Esophagus squamous epithelium (tissue), 5 donors: Measurements from ENCODE around the gene MYOCOS. TPM values are rescaled to one million over a fixed set of nuclear protein-coding genes. Genes with fewer than 3 reads are reported as not detected.

Experiments
- DNase-seq: peaks from one replicate; lab custom pipeline; 2025; lab: John Stamatoyannopoulos, UW
- H3K27ac ChIP-seq, 4 donors: fragments of 200-600 bp; sonication (generic); one replicate each; pipeline ENCODE4 v1.5.1; 2016 to 2019; ENCODE audit warnings: mild to moderate bottlenecking in 1 of 4
- H3K27me3 ChIP-seq, 4 donors: fragments of 200-600 bp; sonication (generic); 1 replicate in 3 of 4; 2 replicates in 1 of 4; pipeline versions ENCODE4 v1.5.1 to v1.6.0; 2017 to 2021; ENCODE audit warnings: antibody characterized with exemption in 1 of 4
- H3K36me3 ChIP-seq, 3 donors: fragments of 200-600 bp; sonication (generic); one replicate each; pipeline ENCODE4 v1.5.1; 2016 to 2019
- H3K4me1 ChIP-seq, 3 donors: fragments of 200-600 bp; sonication (generic); one replicate each; pipeline ENCODE4 v1.5.1; 2017 to 2019
- H3K4me3 ChIP-seq, 4 donors: fragments of 200-600 bp; sonication (generic); 1 replicate in 3 of 4; 2 replicates in 1 of 4; pipeline ENCODE4 v1.5.1; 2016 to 2019; ENCODE audit warnings: mild to moderate bottlenecking in 2 of 4, moderate library complexity in 1 of 4
- H3K9me3 ChIP-seq, 3 donors: fragments of 200-600 bp; sonication (generic); one replicate each; pipeline ENCODE4 v1.5.1; 2016 to 2019
- CTCF ChIP-seq, 6 experiments: fragments of 450-650 bp in 4 of 6; fragments of 200-600 bp in 2 of 6; sonication (generic) in 2 of 6; IDR thresholded peaks; one replicate each; pipeline ENCODE4 v1.5.1; 2016 to 2019; ENCODE audit warnings: antibody characterized with exemption in 6 of 6, mild to moderate bottlenecking in 4 of 6, moderate library complexity in 4 of 6
- POLR2A ChIP-seq, 4 donors: fragments of 450-650 bp; IDR thresholded peaks; one replicate each; pipeline ENCODE4 v1.6.1; 2017; ENCODE audit warnings: antibody characterized with exemption in 4 of 4, mild to moderate bottlenecking in 4 of 4, moderate library complexity in 3 of 4
- WGBS, 2 donors: methylation state at CpG; one replicate each; pipeline ENCODE4 v1.1.5; 2018; 5-methylcytosine and 5-hydroxymethylcytosine counted together
- intact Hi-C: fragments of 100-400 bp; cut with DNase I; formaldehyde crosslinking; loops from one replicate; pipeline ENCODE4 v1.15.0; 2022
- total RNA-seq, 4 donors: library from RNA; depleted of rRNA; stranded (reverse); fragments of >200 nt; gene quantifications; one replicate each; pipeline ENCODE4 v1.1.0, GENCODE V29; 2016
- donor health status: DM: yes; HTN: yes; CAD: no.

Gene MYOCOS
- total RNA-seq, 4 donors from 2014 or later, result not detected

GRCh38 chr1:171623651-171624331 lies 1.7 kb downstream of the MYOCOS start:
- no peaks in the 10 kb centered on the region for H3K36me3 ChIP-seq
- no peak overlapping the region for H3K4me3 ChIP-seq
- 72 to 79% methylated on average over 8 to 9 of the region's 9 CpGs for WGBS, 2 donors
- no peaks in the 10 kb centered on the region for H3K4me1 ChIP-seq
- no peak overlapping the region for H3K27ac ChIP-seq
- DNase-seq, result no peak
- no peaks in the 10 kb centered on the region for H3K9me3 ChIP-seq
- no peaks in the 10 kb centered on the region for H3K27me3 ChIP-seq
- no peak for TF ChIP-seq POLR2A (IDR thresholded peaks at IDR 0.05)
- TF ChIP-seq CTCF (IDR thresholded peaks at IDR 0.05), result no peak
- intact Hi-C loops, result no loop called here

- 64 to 71% methylated on average over 1 of the region's 1 CpG for WGBS, 2 donors
- H3K4me3 ChIP-seq, result no peak overlapping the region
- H3K27me3 ChIP-seq, result no peaks in the 10 kb centered on the region
- no peak for TF ChIP-seq POLR2A (IDR thresholded peaks at IDR 0.05)
- no peak for TF ChIP-seq CTCF (IDR thresholded peaks at IDR 0.05)
- intact Hi-C loops, result no loop called here
- H3K9me3 ChIP-seq, result no peaks in the 10 kb centered on the region
- no peaks in the 10 kb centered on the region for H3K36me3 ChIP-seq
- no peak overlapping the region for H3K27ac ChIP-seq
- no peaks in the 10 kb centered on the region for H3K4me1 ChIP-seq
- no peak for DNase-seq
Observed at GRCh38 chr1:171625225-171625624, 3.2 kb downstream of the MYOCOS start.

GRCh38 chr1:171627020-171627419 lies 5.0 kb downstream of the MYOCOS start:
- Histone ChIP-seq H3K4me3 (no peak overlapping the region), H3K36me3 (no peaks in the 10 kb centered on the region), H3K27ac (no peak overlapping the region), H3K9me3 (no peaks in the 10 kb centered on the region), H3K27me3 (no peaks in the 10 kb centered on the region), H3K4me1 (no peaks in the 10 kb centered on the region)
- 78 to 86% methylated on average over 5 of the region's 5 CpGs for WGBS, 2 donors
- no peak for TF ChIP-seq CTCF (IDR thresholded peaks at IDR 0.05)
- TF ChIP-seq POLR2A (IDR thresholded peaks at IDR 0.05), result no peak
- DNase-seq, result no peak
- intact Hi-C loops, result no loop called here

- no peak for DNase-seq
- 84 to 88% methylated on average over 2 of the region's 2 CpGs for WGBS, 2 donors
- H3K4me1 ChIP-seq, result no peaks in the 10 kb centered on the region
- H3K36me3 ChIP-seq, result no peaks in the 10 kb centered on the region
- no peak overlapping the region for H3K4me3 ChIP-seq
- no peaks in the 10 kb centered on the region for H3K9me3 ChIP-seq
- H3K27me3 ChIP-seq, result no peaks in the 10 kb centered on the region
- no peak overlapping the region for H3K27ac ChIP-seq
- no peak for TF ChIP-seq POLR2A (IDR thresholded peaks at IDR 0.05)
- no peak for TF ChIP-seq CTCF (IDR thresholded peaks at IDR 0.05)
- intact Hi-C loops, result no loop called here
Observed at GRCh38 chr1:171628225-171628624, 6.2 kb downstream of the MYOCOS start.

GRCh38 chr1:171635661-171636060 lies 13.6 kb downstream of the MYOCOS start:
- no peaks in the 10 kb centered on the region for H3K36me3 ChIP-seq
- DNase-seq, result no peak
- WGBS, 2 donors, result 81 to 86% methylated on average over 1 to 2 of the region's 2 CpGs
- H3K27ac ChIP-seq, result no peak overlapping the region
- no peaks in the 10 kb centered on the region for H3K4me1 ChIP-seq
- H3K4me3 ChIP-seq, result no peak overlapping the region
- TF ChIP-seq CTCF (IDR thresholded peaks at IDR 0.05), result no peak
- TF ChIP-seq POLR2A (IDR thresholded peaks at IDR 0.05), result no peak
- no peaks in the 10 kb centered on the region for H3K27me3 ChIP-seq
- no peaks in the 10 kb centered on the region for H3K9me3 ChIP-seq
- intact Hi-C loops, result loop anchor here (10.0 kb wide), 1 partner anchor 349 kb away; no protein-coding TSS in a partner anchor
